ENCODE data around the gene CACNG4.

CACNG4 gene

DNA sequence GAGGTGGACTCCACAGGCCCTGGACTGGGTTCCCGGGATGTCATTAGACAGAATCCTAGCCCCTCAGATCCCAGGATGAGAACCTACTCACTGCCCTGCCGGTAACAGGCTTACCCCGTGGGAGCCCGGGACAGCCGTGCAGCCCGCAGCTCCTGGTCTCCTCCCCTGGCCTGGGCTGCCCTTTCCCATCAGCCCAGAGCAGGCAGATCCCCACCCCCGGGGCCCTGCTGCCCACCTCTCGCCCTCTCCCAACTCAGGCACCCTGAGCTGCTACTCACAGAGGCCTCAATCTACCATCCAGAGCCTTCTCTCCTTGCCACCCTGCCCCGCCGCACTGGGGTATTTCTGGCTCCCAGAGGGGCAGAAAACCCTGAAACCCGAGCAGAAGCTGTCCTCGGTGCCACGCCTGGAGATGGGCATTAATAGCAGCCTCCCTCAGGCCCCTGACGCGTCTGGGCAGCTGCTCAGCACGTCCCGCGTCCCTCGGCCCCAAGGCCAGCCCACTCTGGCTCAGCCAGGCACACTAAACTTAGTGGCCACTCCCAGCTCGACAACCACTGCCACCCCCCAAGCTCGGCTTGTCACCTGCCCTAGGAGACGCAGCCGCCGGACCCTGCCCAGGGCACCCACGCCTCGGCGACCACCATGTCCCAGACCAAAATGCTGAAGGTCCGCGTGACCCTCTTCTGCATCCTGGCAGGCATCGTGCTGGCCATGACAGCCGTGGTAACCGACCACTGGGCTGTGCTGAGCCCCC lies 79.7 kb downstream of the CACNG4 start, which contains the start of gene CACNG1:
Gene CACNG1 (plus strand): TSS at position 539 of the 757 bp plus-strand sequence. CDS start 107 bp downstream, at position 646.
- DNase-seq: no peak

GRCh38 chr17:67044940-67045339 lies 80.4 kb downstream of the CACNG4 start:
- no peak for DNase-seq

DNA sequence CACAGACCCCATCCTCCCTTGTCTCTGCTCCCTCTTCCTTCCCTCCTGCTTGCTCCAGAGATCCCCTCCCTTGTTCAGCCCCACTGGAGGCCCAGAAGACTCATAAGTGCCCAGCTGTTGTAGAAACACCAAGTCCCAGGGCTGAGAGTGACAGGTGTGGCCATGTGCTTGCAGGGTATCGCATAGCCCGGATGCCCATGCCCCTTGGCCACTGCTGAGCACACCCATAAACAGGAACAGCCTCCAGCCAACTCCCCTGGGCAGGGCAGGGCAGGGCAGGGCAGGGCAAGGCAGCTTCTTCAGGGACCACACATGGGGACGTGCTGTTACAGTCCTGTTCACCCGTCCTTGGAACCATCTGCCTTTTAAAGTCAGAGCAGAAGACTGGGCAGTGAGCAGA lies 81.9 kb downstream of the CACNG4 start:
- DNase-seq: no peak

GRCh38 chr17:67047382-67047781 lies 82.9 kb downstream of the CACNG4 start:
- DNase-seq: no peak

DNA sequence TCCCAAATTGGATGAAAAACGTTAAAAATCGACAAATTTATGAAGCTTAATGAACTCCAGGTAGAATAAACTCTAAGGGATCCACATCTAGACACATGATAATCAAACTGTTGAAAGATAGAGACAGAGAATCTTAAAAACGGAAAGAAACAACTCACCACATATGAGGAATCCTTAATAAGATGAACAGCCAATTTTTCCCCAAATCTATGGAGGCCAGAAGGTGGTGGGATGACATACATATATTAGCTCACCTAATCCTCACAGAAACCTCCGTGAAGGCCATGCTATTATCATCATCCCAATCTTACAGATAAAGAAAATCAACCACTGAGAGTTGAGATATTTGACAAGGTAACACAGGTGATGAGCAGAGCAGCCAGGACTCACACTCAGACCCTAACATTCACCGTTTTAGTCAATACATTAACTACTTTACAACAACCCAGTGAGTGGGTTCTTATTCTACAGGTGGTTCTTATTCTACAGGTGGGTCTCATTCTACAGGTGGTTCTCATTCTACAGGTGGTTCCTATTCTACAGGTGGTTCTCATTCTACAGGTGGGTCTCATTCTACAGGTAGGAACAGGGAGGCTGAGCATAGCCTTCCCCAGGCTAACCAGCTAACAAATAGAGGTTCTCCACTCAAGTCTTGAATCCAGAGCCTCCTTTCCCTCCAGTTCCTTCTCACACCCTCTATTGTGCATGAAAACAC lies 84.7 kb downstream of the CACNG4 start:
- no peak for DNase-seq

- no peak for DNase-seq
Observed at GRCh38 chr17:67050066-67050465, 85.6 kb downstream of the CACNG4 start.

GRCh38 chr17:67050471-67051154 lies 86.1 kb downstream of the CACNG4 start:
- no peak for DNase-seq

DNA sequence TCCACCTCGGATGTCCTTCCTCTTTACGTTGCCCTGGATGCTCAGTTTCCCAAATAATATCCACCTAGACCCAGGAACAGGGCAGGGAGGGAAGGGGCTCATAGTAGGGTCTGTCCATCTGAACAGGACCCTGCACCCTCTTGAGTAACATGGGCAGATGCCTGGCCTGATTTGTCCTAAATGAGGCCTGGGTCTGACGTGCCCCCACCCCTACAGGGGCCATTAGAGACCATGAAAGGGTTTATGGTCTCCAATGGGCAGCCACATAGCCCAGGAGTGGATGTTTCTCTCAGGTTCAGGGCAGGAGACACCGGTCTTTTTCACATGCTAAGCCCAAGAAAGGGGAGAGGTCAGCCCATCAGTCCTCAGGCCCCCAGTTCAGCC lies 86.6 kb downstream of the CACNG4 start:
- no peak for DNase-seq

DNA sequence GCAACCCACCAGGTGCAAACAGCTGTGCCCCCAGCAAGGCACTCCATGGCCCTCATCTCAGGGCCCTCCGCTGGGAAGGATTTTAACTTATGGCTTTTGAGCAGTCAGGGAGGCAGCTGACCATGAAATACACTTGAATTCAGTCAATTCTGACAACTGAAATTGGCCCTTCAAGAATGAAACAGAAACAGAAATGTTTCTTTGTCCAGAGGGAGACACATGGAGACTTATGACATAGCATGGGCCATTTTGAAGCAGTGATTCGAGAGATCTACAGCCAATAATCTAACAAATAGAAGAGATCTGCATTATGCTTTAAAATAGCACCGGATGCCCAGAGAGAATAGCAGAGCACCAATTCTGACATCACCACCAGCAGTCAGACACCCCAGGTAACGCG lies 87.3 kb downstream of the CACNG4 start:
- DNase-seq: no peak

GRCh38 chr17:67052720-67053437 lies 88.4 kb downstream of the CACNG4 start:
- DNase-seq: no peak

DNA sequence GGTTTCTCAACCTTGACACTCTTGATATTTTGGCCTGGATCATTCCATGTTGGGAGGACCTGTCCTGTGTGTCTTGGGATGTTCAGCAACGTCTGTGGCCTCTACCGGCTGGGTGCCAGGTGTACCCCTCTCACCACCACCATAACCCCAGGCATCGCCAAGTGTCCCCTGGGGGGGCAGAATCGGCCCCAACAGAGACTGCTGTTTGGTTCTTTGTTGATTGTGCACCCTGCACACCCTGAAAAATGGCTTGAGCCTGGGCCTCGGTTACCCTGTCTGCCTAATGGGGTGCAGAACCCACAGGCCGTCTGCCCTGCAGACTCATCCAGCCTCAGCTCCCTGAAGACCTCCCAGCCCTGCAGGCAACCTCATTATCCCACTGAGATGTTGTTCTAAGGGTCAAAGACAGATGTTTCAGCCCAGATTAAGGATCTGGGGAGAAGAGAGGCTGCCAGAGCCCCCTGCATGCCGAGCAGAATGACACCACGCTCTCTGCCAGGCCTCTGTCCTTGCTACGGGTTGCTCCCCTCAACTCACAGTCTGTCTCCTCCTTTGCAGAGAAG lies 89.0 kb downstream of the CACNG4 start:
- no peak for DNase-seq

GRCh38 chr17:67054011-67054591 lies 89.6 kb downstream of the CACNG4 start:
- DNase-seq: no peak

DNA sequence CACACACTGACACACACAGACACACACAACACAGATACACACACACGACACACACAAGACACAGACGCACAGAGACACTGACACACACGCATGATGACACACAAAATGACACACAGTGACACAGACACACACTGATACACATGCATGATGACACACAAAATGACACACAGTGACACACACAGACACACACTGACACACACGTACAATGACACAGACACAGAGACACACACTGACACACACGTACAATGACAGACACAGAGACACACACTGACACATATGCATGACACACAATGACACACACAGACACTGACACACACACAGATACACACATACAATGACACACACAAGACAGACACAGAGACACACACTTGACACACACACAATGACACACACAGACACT lies 90.1 kb downstream of the CACNG4 start:
- no peak for DNase-seq

DNA sequence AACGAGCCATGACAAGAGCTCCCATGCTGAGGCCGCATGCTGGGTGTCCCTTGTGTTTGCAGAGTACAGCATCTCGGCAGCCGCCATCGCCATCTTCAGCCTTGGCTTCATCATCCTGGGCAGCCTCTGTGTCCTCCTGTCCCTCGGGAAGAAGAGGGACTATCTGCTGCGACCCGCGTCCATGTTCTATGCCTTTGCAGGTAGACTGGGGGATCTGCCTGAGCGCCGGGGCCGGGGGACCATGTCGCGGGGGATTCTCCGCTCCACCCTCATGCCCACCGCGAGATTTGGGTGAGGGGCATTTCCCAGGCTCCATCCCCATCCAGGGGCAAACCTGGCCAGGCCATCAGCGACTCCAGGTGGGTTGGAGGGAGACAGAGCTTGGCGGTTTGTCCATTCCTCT lies 90.5 kb downstream of the CACNG4 start:
- no peak for DNase-seq

DNA sequence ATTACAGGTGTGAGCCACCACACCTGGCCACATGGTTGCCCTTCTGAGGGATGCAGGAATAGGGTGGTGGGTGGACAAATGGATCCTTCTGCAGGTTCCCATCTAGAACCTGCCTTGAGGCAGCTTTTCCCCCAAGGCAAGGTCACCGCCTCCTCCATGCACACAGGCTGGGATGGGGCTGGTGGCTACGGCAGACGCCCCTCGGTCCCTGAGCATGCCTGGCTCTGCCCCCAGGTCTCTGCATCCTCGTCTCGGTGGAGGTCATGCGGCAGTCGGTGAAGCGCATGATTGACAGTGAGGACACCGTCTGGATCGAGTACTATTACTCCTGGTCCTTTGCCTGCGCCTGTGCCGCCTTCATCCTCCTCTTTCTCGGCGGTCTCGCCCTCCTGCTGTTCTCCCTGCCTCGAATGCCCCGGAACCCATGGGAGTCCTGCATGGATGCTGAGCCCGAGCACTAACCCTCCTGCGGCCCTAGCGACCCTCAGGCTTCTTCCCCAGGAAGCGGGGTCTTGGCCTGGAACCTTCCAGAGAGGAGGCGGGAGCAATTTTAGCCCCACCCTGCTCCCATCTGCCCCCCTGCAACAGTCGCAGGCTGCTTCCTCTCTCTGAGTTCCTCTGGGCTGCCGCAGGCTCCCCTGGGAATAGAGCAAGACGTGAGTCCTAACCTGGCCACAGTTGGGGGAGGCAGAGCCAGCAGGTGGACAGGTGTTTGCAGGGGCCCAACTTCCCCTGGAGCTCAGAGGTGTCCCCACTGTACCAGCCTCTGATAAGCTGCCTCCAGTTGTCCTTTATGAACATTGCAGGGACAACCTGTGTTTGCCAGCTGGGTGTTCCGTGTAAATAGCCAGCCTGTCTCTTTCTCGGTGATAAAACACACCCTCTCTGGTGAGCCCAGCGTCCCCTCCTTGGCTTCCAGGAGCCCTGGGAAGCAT lies 91.6 kb downstream of the CACNG4 start:
- DNase-seq: no peak

GRCh38 chr17:67056746-67057490 lies 92.4 kb downstream of the CACNG4 start:
- DNase-seq: no peak

- no peak for DNase-seq
Observed at GRCh38 chr17:67058036-67058435, 93.5 kb downstream of the CACNG4 start.

DNA sequence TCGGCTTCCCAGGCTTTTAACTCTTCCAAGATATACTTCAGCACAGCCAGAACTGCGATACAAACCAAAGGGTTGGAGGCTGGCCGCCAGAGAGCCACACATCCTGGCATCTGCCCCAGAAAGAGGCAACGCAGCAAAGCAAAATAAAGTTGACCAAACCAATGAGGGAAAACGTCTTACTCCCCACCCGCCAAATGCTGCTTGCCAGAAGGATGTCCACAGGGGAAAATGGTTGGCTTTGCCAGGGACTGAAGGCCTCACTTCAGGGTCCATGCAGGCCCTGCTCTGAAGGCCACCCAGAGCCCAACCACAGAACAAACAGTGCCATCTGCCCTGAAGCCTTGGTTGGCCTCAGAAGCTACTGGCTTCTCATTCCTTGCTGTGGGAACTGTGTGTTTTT lies 94.9 kb downstream of the CACNG4 start:
- no peak for DNase-seq

DNA sequence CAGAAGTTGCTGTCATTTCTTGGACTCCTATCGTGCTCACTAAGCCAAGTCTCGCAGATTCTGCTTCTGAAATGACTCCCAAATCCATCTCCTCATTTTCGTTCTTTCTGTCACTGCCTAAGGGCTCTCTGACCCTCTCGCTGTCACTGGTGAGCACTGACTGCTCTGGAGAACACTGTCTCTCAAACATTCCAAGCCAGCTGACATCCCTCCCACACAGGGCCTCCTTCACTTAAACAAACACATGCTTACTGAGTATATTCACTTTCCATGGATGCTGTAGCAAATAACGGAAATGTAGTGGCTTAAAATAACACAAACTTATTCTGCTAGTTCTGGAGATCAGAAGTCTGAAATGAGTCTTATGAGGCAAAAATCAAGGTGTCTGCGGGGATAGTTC lies 98.6 kb downstream of the CACNG4 start:
- no peak for DNase-seq

DNA sequence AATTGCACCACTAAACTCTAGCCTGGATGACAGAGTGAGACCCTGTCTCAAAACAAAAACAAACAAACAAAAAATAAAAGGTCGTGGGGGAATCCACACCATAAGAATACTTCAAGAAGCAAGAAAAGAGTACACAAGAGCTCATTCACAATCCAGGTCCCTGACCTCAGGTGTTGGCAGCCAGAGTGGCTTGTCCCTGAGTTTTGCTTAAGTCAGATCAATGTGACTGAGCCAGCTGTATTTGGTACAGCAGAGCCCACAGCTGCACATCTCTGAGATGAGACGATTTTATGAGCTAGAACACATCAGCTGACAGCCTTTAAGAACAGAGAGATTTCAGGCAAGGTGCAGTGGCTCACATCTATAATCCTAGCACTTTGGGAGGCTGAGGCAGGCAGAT lies 102.2 kb downstream of the CACNG4 start:
- no peak for DNase-seq

All from NCI-H1048 (cell line).